WERI-Rb-1 (cell line): ENCODE measurements around the gene RTN4RL1.
A peak's percentile ranks its signal among the peaks of the same experiment; 100 is the strongest.

Experiments
- DNase-seq: peaks from one replicate; pipeline ENCODE4 v3.0.0-alpha.2; 2020
- H3K27ac ChIP-seq: fragments of 250-450 bp; sonication (Bioruptor Pico); 2 replicates; pipeline ENCODE4 v1.5.1; 2020; ENCODE audit warnings: mild to moderate bottlenecking, moderate library complexity
- H3K27me3 ChIP-seq: fragments of 250-450 bp; sonication (Bioruptor Pico); 2 replicates; pipeline ENCODE4 v1.5.1; 2021; ENCODE audit warnings: mild to moderate bottlenecking, low read depth, moderate library complexity; ENCODE audit not compliant: insufficient read depth, severe bottlenecking
- H3K36me3 ChIP-seq: fragments of 250-450 bp; sonication (Bioruptor Pico); 2 replicates; pipeline ENCODE4 v1.5.1; 2020; ENCODE audit warnings: mild to moderate bottlenecking, moderate library complexity
- H3K4me3 ChIP-seq: 2 replicates; pipeline ENCODE4 v1.5.1; 2011; ENCODE audit warnings: low read depth, mild to moderate bottlenecking, control low read depth, low read length
- H3K9me3 ChIP-seq: fragments of 250-450 bp; sonication (Bioruptor Pico); 2 replicates; pipeline ENCODE4 v1.5.1; 2021; ENCODE audit warnings: mild to moderate bottlenecking, moderate library complexity; ENCODE audit not compliant: severe bottlenecking
- TF ChIP-seq, protein P1 (sequence below): IDR thresholded peaks from 2 replicates; pipeline ENCODE4 v1.5.1; 2011; ENCODE audit warnings: low read depth, mild to moderate bottlenecking, control low read depth, inconsistent platforms, low read length

The RTN4RL1 gene

DNA sequence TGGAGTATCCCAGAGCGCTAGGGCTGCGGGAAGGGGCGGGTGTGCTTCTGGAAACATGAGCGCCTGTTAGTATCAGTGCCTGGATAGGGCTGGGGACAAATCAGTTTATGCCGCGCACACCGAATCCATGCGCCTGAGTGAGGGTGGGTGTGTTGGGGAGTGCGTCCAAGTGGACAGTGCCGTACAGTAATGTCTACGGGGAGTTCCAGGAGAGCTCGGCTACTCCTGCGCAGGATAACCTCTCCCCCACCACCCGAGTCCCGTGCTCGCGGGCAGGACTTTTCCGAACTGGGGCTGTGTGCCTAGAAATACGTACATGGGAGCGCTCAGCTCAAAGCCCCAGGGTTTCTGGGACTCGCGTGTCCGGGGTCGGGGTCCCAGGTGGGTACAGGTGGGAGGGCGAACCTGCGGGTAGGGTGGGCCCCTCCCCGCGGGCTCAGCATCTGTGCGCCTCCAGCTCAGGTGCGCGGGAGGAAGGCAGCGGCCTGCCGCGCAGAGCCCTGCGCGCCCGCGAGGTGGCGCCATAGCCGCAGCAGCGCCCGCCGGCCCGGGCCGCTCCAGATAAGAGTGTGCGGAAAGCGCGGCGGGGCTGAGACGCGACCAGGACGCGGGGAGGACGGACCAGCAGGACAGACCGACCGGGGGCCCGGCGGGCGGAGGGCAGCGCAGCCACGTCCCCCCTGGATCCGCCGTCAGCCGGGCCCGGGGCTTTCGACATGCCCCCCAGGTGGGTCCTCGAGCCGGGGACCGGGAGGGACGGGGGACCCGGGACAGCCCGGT lies 29.6 kb upstream of the RTN4RL1 start, which contains the start of gene HIC1:
TSS of gene HIC1 (plus strand) at position 592 of the 780 bp plus-strand sequence. CDS start 1,588 bp downstream, outside the sequence.
- Histone ChIP-seq H3K9me3 (no peaks in the 10 kb centered on the region), H3K36me3 (no peaks in the 10 kb centered on the region), H3K27ac (no peak within 1 kb of the TSS), H3K27me3 (peaks cover 16% of the 10 kb centered on the region), H3K4me3 (peak within 1 kb of the TSS; percentile 59)
- peak; percentile 62 for DNase-seq
- TF ChIP-seq, protein P1, sequence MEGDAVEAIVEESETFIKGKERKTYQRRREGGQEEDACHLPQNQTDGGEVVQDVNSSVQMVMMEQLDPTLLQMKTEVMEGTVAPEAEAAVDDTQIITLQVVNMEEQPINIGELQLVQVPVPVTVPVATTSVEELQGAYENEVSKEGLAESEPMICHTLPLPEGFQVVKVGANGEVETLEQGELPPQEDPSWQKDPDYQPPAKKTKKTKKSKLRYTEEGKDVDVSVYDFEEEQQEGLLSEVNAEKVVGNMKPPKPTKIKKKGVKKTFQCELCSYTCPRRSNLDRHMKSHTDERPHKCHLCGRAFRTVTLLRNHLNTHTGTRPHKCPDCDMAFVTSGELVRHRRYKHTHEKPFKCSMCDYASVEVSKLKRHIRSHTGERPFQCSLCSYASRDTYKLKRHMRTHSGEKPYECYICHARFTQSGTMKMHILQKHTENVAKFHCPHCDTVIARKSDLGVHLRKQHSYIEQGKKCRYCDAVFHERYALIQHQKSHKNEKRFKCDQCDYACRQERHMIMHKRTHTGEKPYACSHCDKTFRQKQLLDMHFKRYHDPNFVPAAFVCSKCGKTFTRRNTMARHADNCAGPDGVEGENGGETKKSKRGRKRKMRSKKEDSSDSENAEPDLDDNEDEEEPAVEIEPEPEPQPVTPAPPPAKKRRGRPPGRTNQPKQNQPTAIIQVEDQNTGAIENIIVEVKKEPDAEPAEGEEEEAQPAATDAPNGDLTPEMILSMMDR, result peak; percentile 88

GRCh38 chr17:2054262-2054511 lies 29.1 kb upstream of the RTN4RL1 start:
- no peak for DNase-seq
- H3K27ac ChIP-seq, result no peak overlapping the region
- H3K27me3 ChIP-seq, result peaks cover 16% of the 10 kb centered on the region
- peak overlapping the region; percentile 59 for H3K4me3 ChIP-seq
- TF ChIP-seq, protein P1, result no peak
- H3K9me3 ChIP-seq, result no peaks in the 10 kb centered on the region
- no peaks in the 10 kb centered on the region for H3K36me3 ChIP-seq

GRCh38 chr17:2053380-2054261 lies 28.5 kb upstream of the RTN4RL1 start:
- DNase-seq, result peak; percentile 81
- TF ChIP-seq, protein P1, result peak; percentile 76
- Histone ChIP-seq H3K9me3 (no peaks in the 10 kb centered on the region), H3K27me3 (peaks cover 16% of the 10 kb centered on the region), H3K27ac (no peak overlapping the region), H3K4me3 (peak overlapping the region; percentile 59), H3K36me3 (no peaks in the 10 kb centered on the region)

DNA sequence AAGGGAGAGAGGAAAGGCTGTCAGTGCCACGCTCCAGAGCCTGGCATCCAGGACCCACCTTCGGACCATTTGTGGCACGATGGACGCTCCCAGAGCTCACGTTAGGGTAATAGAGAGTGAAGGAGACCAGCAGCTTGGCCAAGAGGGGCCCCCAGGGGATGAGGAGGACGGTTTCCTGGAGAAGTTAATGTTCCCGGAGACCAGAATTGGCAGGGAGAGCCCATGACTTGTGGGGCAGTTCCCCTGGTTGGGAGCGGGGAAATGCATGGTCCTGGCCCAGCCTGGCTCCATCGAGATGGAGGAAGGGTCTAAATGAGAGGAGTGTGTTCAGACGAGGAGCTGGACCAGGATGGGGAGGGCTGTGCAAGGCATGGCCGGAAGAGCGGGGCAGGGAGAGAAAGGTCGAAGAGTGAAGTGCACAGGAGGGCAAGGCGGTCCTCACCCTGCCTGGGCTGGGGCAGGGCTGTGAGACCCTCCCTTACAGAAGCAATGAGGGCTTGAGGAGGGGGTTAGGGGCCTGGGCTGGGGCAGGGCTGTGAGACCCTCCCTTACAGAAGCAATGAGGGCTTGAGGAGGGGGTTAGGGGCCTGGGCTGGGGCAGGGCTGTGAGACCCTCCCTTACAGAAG lies 26.9 kb upstream of the RTN4RL1 start:
- TF ChIP-seq, protein P1, result no peak
- H3K36me3 ChIP-seq, result no peaks in the 10 kb centered on the region
- no peaks in the 10 kb centered on the region for H3K9me3 ChIP-seq
- H3K27ac ChIP-seq, result no peak overlapping the region
- no peak overlapping the region for H3K4me3 ChIP-seq
- DNase-seq, result no peak
- peaks cover 16% of the 10 kb centered on the region for H3K27me3 ChIP-seq

GRCh38 chr17:2051061-2051932 lies 26.2 kb upstream of the RTN4RL1 start:
- peaks cover 16% of the 10 kb centered on the region for H3K27me3 ChIP-seq
- no peaks in the 10 kb centered on the region for H3K9me3 ChIP-seq
- no peak for DNase-seq
- TF ChIP-seq, protein P1, result no peak
- no peak overlapping the region for H3K27ac ChIP-seq
- H3K36me3 ChIP-seq, result no peaks in the 10 kb centered on the region
- peak overlapping the region; percentile 58 for H3K4me3 ChIP-seq
